SH-SY5Y (cell line): ENCODE data around the gene RAB10.

ENCODE experiments used
- GATA2 ChIP-seq: IDR thresholded peaks from 2 replicates; pipeline ENCODE4 v1.6.1; 2011; ENCODE audit warnings: mild to moderate bottlenecking, low read depth, low read length
- GATA3 ChIP-seq: IDR thresholded peaks from 2 replicates; pipeline ENCODE4 v1.6.1; 2011; ENCODE audit warnings: low read depth, mild to moderate bottlenecking, low read length, moderate library complexity

The RAB10 gene

GRCh38 chr2:26118682-26119081, 84.8 kb downstream of the RAB10 start:
- TF ChIP-seq GATA2 (no peak), GATA3 (no peak)

- TF ChIP-seq GATA3, result no peak
- TF ChIP-seq GATA2, result no peak
These were observed 85.6 kb downstream of the RAB10 start for GRCh38 chr2:26119521-26119920.

GRCh38 chr2:26122630-26123029, 88.7 kb downstream of the RAB10 start:
- TF ChIP-seq GATA2, result no peak
- TF ChIP-seq GATA3, result no peak

- no peak for TF ChIP-seq GATA2
- no peak for TF ChIP-seq GATA3
These were observed 89.5 kb downstream of the RAB10 start for GRCh38 chr2:26123426-26123825.

GRCh38 chr2:26126074-26126473, 92.2 kb downstream of the RAB10 start:
- no peak for TF ChIP-seq GATA2
- TF ChIP-seq GATA3, result no peak

- no peak for TF ChIP-seq GATA3
- TF ChIP-seq GATA2, result no peak
These were observed 94.3 kb downstream of the RAB10 start for GRCh38 chr2:26128176-26128575.

- no peak for TF ChIP-seq GATA3
- no peak for TF ChIP-seq GATA2
These were observed 96.9 kb downstream of the RAB10 start for GRCh38 chr2:26130763-26131162.

GRCh38 chr2:26136451-26136850, 102.6 kb downstream of the RAB10 start:
- no peak for TF ChIP-seq GATA2
- TF ChIP-seq GATA3, result 0 out of 2 replicates have a peak, but pooled peaks have one; percentile 46

GRCh38 chr2:26139269-26140183, 105.6 kb downstream of the RAB10 start:
- TF ChIP-seq GATA3, result no peak
- TF ChIP-seq GATA2, result no peak

GRCh38 chr2:26141145-26141769, 107.4 kb downstream of the RAB10 start:
- TF ChIP-seq GATA2 (no peak), GATA3 (no peak)

- TF ChIP-seq GATA2, result no peak
- TF ChIP-seq GATA3, result no peak
These were observed 110.1 kb downstream of the RAB10 start for GRCh38 chr2:26144031-26144430.

GRCh38 chr2:26144953-26145680, 111.2 kb downstream of the RAB10 start:
- no peak for TF ChIP-seq GATA2
- no peak for TF ChIP-seq GATA3

GRCh38 chr2:26148501-26148900, 114.6 kb downstream of the RAB10 start:
- no peak for TF ChIP-seq GATA2
- no peak for TF ChIP-seq GATA3

- TF ChIP-seq GATA2 (no peak), GATA3 (no peak)
These were observed 116.4 kb downstream of the RAB10 start for GRCh38 chr2:26150243-26150642.
